Ascending aorta (tissue), 2 donors: ENCODE measurements around the gene PPIL3. TPM values are rescaled to one million over a fixed set of nuclear protein-coding genes. Genes with fewer than 3 reads are reported as not detected.
"Not testable (repeated sequence)": the region's sequence is repeated elsewhere in the genome, so short reads cannot be mapped to it uniquely, and the experiment has no call there.

Source experiments
- DNase-seq, 2 donors: peaks; one replicate each; pipeline ENCODE4 v3.0.0-alpha.2; 2019; ENCODE audit warnings: low spot score in 2 of 2
- H3K27ac ChIP-seq, 2 donors: fragments of 200-600 bp; sonication (generic); one replicate each; pipeline ENCODE4 v1.5.1; 2016 to 2017; ENCODE audit warnings: mild to moderate bottlenecking in 1 of 2
- H3K27me3 ChIP-seq: fragments of 200-600 bp; sonication (generic); one replicate; pipeline ENCODE4 v1.5.1; 2017
- H3K36me3 ChIP-seq, 2 donors: fragments of 200-600 bp; sonication (generic); one replicate each; pipeline ENCODE4 v1.5.1; 2016
- H3K4me1 ChIP-seq, 2 donors: fragments of 200-600 bp; sonication (generic); one replicate each; pipeline ENCODE4 v1.5.1; 2016 to 2017; ENCODE audit warnings: mild to moderate bottlenecking in 1 of 2
- H3K4me3 ChIP-seq, 2 donors: fragments of 200-600 bp; sonication (generic); one replicate each; pipeline ENCODE4 v1.5.1; 2016 to 2017; ENCODE audit warnings: mild to moderate bottlenecking in 1 of 2
- H3K9me3 ChIP-seq, 2 donors: fragments of 200-600 bp; sonication (generic); one replicate each; pipeline ENCODE4 v1.5.1; 2016
- intact Hi-C: fragments of 100-400 bp; cut with DNase I; formaldehyde crosslinking; loops from one replicate; pipeline ENCODE4 v1.15.1; 2023
- total RNA-seq: library from RNA; depleted of rRNA; stranded (reverse); fragments of >200 nt; gene quantifications from one replicate; pipeline ENCODE4 v1.1.0, GENCODE V29; 2016
- TF ChIP-seq, protein P1 (sequence below), 3 experiments: fragments of 200-600 bp in 2 of 3; fragments of 450-650 bp in 1 of 3; sonication (generic) in 2 of 3; IDR thresholded peaks; one replicate each; pipeline ENCODE4 v1.5.1; 2016 to 2019; ENCODE audit warnings: antibody characterized with exemption in 3 of 3, mild to moderate bottlenecking in 1 of 3, moderate library complexity in 1 of 3

Gene PPIL3
- total RNA-seq, 1 donor from 2014 or later: 0.64 TPM

DNA sequence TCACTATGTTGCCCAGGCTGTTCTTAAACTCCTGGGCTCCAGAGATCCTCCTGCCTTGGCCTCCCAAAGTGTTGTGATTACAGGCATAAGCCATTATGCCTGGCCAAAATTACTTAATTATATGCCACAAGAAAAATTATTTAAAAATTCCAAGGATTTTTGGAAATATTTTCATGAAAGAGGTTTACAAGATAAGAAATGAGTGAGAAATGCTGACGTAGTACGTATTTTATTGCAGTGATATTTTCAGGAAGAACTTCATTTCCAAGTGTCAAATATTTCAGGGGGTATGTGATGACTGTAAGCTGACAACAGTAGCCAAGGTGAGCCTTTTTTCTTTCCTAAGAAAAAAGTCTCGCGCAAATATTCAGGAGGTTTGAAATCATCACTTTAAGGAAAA lies 21.1 kb upstream of the PPIL3 start:
- Histone ChIP-seq H3K36me3 (peaks cover 40 to 50% of the 10 kb centered on the region in 2 donors), H3K27me3 (no peaks in the 10 kb centered on the region), H3K9me3 (no peaks in the 10 kb centered on the region), H3K4me3 (no peak overlapping the region), H3K27ac (no peak overlapping the region), H3K4me1 (no peaks in the 10 kb centered on the region)
- TF ChIP-seq, protein P1, sequence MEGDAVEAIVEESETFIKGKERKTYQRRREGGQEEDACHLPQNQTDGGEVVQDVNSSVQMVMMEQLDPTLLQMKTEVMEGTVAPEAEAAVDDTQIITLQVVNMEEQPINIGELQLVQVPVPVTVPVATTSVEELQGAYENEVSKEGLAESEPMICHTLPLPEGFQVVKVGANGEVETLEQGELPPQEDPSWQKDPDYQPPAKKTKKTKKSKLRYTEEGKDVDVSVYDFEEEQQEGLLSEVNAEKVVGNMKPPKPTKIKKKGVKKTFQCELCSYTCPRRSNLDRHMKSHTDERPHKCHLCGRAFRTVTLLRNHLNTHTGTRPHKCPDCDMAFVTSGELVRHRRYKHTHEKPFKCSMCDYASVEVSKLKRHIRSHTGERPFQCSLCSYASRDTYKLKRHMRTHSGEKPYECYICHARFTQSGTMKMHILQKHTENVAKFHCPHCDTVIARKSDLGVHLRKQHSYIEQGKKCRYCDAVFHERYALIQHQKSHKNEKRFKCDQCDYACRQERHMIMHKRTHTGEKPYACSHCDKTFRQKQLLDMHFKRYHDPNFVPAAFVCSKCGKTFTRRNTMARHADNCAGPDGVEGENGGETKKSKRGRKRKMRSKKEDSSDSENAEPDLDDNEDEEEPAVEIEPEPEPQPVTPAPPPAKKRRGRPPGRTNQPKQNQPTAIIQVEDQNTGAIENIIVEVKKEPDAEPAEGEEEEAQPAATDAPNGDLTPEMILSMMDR (IDR thresholded peaks at IDR 0.05): no peak
- intact Hi-C loops: no loop called here
- DNase-seq: no peak

GRCh38 chr2:200905618-200906296 lies 16.9 kb upstream of the PPIL3 start:
- Histone ChIP-seq H3K27me3 (no peaks in the 10 kb centered on the region), H3K9me3 (no peaks in the 10 kb centered on the region), H3K4me1 (no peaks in the 10 kb centered on the region), H3K36me3 (peaks cover 6 to 34% of the 10 kb centered on the region in 2 donors), H3K27ac (no peak overlapping the region), H3K4me3 (no peak overlapping the region)
- TF ChIP-seq, protein P1 (IDR thresholded peaks at IDR 0.05): peak; percentile 22 to 61 (median 39)
- intact Hi-C loops: loop anchor here (1.0 kb wide), 1 partner anchor 164 kb away; no protein-coding TSS in a partner anchor
- DNase-seq: no peak

GRCh38 chr2:200901459-200902072 lies 12.7 kb upstream of the PPIL3 start:
- intact Hi-C loops: loop anchor here (2.0 kb wide), 1 partner anchor 275 kb away; no protein-coding TSS in a partner anchor

DNA sequence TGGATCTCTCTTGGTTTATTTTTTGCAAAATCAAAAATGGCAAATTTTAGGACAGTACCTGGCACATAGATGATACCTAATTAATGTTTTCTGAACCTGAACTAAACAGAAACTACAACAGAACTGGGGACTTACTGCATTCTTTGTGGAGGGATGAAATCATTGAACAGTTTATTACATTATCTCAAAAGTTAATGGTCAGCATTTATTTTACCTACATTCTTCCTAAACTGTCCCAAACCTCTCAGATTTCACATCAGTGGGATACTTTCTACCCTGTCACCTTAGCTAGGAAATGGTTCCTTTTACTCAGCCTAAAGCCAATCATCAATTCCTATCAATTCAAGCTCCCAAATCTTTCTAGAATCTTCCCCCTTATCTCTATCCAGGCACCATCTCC lies 10.6 kb upstream of the PPIL3 start:
- TF ChIP-seq, protein P1 (IDR thresholded peaks at IDR 0.05): no peak
- Histone ChIP-seq H3K36me3 (peaks cover 45 to 66% of the 10 kb centered on the region in 2 donors), H3K27me3 (no peaks in the 10 kb centered on the region), H3K27ac (no peak overlapping the region), H3K4me3 (no peak overlapping the region), H3K4me1 (no peaks in the 10 kb centered on the region), H3K9me3 (no peaks in the 10 kb centered on the region)
- no peak for DNase-seq
- intact Hi-C loops: no loop called here

More at GRCh38 chr2:200901459-200902072, 12.7 kb upstream of the PPIL3 start:
- Histone ChIP-seq H3K27me3 (no peaks in the 10 kb centered on the region), H3K27ac (no peak overlapping the region), H3K4me1 (no peaks in the 10 kb centered on the region), H3K4me3 (no peak overlapping the region), H3K36me3 (peaks cover 27 to 55% of the 10 kb centered on the region in 2 donors), H3K9me3 (no peaks in the 10 kb centered on the region)
- TF ChIP-seq, protein P1 (IDR thresholded peaks at IDR 0.05): peak; percentile 62 to 65 (median 65)
- DNase-seq: peak in 1 of 2 donors; percentile 79

- H3K4me1 ChIP-seq, H3K4me3 ChIP-seq, H3K27me3 ChIP-seq, H3K27ac ChIP-seq, DNase-seq, intact Hi-C loops, H3K9me3 ChIP-seq: not testable (repeated sequence)
- peaks cover 57 to 75% of the 10 kb centered on the region in 2 donors for H3K36me3 ChIP-seq
These were observed 7.1 kb downstream of the PPIL3 start for GRCh38 chr2:200881715-200882249.

GRCh38 chr2:200878289-200878880 lies 10.5 kb downstream of the PPIL3 start:
- Histone ChIP-seq H3K36me3 (peaks cover 60 to 75% of the 10 kb centered on the region in 2 donors), H3K4me1 (no peaks in the 10 kb centered on the region), H3K27me3 (no peaks in the 10 kb centered on the region), H3K4me3 (no peak overlapping the region), H3K27ac (no peak overlapping the region), H3K9me3 (no peaks in the 10 kb centered on the region)
- intact Hi-C loops: no loop called here
- no peak for DNase-seq
- TF ChIP-seq, protein P1 (IDR thresholded peaks at IDR 0.05): no peak
